Panc1 (cell line): Measurements from ENCODE around the gene GNAI2.

ENCODE experiments used
- POLR2AphosphoS5 ChIP-seq: IDR thresholded peaks from 2 replicates; pipeline ENCODE4 v1.6.1; 2012; ENCODE audit warnings: mild to moderate bottlenecking, low read depth, low read length, moderate library complexity
- SIN3A ChIP-seq: IDR thresholded peaks from 2 replicates; pipeline ENCODE4 v1.6.1; 2012; ENCODE audit warnings: low read depth, mild to moderate bottlenecking, low read length, moderate library complexity, borderline replicate concordance; ENCODE audit not compliant: insufficient read depth
- TCF7L2 ChIP-seq: IDR thresholded peaks from 2 replicates; pipeline ENCODE4 v1.6.1; 2011; ENCODE audit warnings: mild to moderate bottlenecking, low read depth, low read length, inconsistent platforms
- TF ChIP-seq, protein P1 (sequence below): fragments of 450-650 bp; IDR thresholded peaks from 2 replicates; pipeline ENCODE4 v1.5.1; 2017; ENCODE audit warnings: mild to moderate bottlenecking
- TF ChIP-seq, protein P2 (sequence below), 2 experiments: IDR thresholded peaks; 2 replicates each; pipeline ENCODE4 v1.6.1; 2011 to 2012; ENCODE audit warnings: low read depth in 2 of 2, control low read depth in 1 of 2, low read length in 1 of 2, mild to moderate bottlenecking in 1 of 2, moderate library complexity in 1 of 2; ENCODE audit not compliant: insufficient read depth in 1 of 2

DNA sequence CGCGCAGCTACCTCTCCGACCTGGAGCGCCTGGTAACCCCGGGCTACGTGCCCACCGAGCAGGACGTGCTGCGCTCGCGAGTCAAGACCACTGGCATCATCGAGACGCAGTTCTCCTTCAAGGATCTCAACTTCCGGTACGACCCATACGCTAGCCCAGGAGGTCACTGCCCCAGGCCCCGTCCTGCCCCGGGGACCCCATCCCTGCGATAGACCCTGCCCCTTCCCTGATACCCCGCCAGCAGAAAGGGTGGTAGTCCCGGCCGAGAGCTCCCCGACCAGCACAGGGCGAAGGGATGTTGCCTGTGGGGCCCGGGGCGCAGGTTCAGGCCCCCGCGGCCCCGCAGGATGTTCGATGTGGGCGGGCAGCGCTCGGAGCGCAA is 42.3 kb upstream of the GNAI2 start:
- TF ChIP-seq, protein P1, sequence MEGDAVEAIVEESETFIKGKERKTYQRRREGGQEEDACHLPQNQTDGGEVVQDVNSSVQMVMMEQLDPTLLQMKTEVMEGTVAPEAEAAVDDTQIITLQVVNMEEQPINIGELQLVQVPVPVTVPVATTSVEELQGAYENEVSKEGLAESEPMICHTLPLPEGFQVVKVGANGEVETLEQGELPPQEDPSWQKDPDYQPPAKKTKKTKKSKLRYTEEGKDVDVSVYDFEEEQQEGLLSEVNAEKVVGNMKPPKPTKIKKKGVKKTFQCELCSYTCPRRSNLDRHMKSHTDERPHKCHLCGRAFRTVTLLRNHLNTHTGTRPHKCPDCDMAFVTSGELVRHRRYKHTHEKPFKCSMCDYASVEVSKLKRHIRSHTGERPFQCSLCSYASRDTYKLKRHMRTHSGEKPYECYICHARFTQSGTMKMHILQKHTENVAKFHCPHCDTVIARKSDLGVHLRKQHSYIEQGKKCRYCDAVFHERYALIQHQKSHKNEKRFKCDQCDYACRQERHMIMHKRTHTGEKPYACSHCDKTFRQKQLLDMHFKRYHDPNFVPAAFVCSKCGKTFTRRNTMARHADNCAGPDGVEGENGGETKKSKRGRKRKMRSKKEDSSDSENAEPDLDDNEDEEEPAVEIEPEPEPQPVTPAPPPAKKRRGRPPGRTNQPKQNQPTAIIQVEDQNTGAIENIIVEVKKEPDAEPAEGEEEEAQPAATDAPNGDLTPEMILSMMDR, result no peak
- TF ChIP-seq, protein P2, sequence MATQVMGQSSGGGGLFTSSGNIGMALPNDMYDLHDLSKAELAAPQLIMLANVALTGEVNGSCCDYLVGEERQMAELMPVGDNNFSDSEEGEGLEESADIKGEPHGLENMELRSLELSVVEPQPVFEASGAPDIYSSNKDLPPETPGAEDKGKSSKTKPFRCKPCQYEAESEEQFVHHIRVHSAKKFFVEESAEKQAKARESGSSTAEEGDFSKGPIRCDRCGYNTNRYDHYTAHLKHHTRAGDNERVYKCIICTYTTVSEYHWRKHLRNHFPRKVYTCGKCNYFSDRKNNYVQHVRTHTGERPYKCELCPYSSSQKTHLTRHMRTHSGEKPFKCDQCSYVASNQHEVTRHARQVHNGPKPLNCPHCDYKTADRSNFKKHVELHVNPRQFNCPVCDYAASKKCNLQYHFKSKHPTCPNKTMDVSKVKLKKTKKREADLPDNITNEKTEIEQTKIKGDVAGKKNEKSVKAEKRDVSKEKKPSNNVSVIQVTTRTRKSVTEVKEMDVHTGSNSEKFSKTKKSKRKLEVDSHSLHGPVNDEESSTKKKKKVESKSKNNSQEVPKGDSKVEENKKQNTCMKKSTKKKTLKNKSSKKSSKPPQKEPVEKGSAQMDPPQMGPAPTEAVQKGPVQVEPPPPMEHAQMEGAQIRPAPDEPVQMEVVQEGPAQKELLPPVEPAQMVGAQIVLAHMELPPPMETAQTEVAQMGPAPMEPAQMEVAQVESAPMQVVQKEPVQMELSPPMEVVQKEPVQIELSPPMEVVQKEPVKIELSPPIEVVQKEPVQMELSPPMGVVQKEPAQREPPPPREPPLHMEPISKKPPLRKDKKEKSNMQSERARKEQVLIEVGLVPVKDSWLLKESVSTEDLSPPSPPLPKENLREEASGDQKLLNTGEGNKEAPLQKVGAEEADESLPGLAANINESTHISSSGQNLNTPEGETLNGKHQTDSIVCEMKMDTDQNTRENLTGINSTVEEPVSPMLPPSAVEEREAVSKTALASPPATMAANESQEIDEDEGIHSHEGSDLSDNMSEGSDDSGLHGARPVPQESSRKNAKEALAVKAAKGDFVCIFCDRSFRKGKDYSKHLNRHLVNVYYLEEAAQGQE (IDR thresholded peaks at IDR 0.05; ENCODE audit: insufficient read depth in 1 of 2, low read depth in 2 of 2, low read length in 1 of 2), result no peak
- TF ChIP-seq POLR2AphosphoS5 (no peak), TCF7L2 (no peak), SIN3A (no peak)
